NCI-H748 (cell line): ENCODE measurements around the gene CPLX3.

Source experiments
- DNase-seq: peaks from one replicate; lab custom pipeline; 2025; ENCODE audit not compliant: unreplicated experiment; lab: John Stamatoyannopoulos, UW

Gene CPLX3

GRCh38 chr15:74788042-74788682, 38.3 kb upstream of the CPLX3 start:
- no peak for DNase-seq

GRCh38 chr15:74788683-74789151, 37.7 kb upstream of the CPLX3 start:
- no peak for DNase-seq

- no peak for DNase-seq
These were observed 37.2 kb upstream of the CPLX3 start for GRCh38 chr15:74789171-74789631.

GRCh38 chr15:74789741-74790079, 36.7 kb upstream of the CPLX3 start:
- DNase-seq: no peak

- DNase-seq: no peak
These were observed 36.1 kb upstream of the CPLX3 start for GRCh38 chr15:74790080-74790916.

- no peak for DNase-seq
These were observed 35.4 kb upstream of the CPLX3 start for GRCh38 chr15:74791007-74791406.

GRCh38 chr15:74791667-74792066, 34.8 kb upstream of the CPLX3 start:
- DNase-seq: no peak

- no peak for DNase-seq
These were observed 34.0 kb upstream of the CPLX3 start for GRCh38 chr15:74792227-74793016.

GRCh38 chr15:74793135-74794028, 33.0 kb upstream of the CPLX3 start:
- DNase-seq: no peak

- DNase-seq: no peak
These were observed 32.0 kb upstream of the CPLX3 start for GRCh38 chr15:74794248-74794969.

- DNase-seq: no peak
These were observed 31.5 kb upstream of the CPLX3 start for GRCh38 chr15:74794970-74795349.

GRCh38 chr15:74795966-74796625, 30.3 kb upstream of the CPLX3 start:
- no peak for DNase-seq

- DNase-seq: no peak
These were observed 27.8 kb upstream of the CPLX3 start for GRCh38 chr15:74798388-74799254.

GRCh38 chr15:74799255-74799855, 27.1 kb upstream of the CPLX3 start:
- DNase-seq: no peak

GRCh38 chr15:74799856-74800558, 26.4 kb upstream of the CPLX3 start:
- DNase-seq: peak; percentile 29

GRCh38 chr15:74800559-74801094, 25.8 kb upstream of the CPLX3 start:
- no peak for DNase-seq

- DNase-seq: no peak
These were observed 25.0 kb upstream of the CPLX3 start for GRCh38 chr15:74801311-74801997.
